ENCODE data around the gene SERPING1. TPM values are rescaled to one million over a fixed set of nuclear protein-coding genes. Genes with fewer than 3 reads are reported as not detected.

The SERPING1 gene
- total RNA-seq, 4 donors from 2014 or later, result 90.0 to 171 (median 106) TPM

DNA sequence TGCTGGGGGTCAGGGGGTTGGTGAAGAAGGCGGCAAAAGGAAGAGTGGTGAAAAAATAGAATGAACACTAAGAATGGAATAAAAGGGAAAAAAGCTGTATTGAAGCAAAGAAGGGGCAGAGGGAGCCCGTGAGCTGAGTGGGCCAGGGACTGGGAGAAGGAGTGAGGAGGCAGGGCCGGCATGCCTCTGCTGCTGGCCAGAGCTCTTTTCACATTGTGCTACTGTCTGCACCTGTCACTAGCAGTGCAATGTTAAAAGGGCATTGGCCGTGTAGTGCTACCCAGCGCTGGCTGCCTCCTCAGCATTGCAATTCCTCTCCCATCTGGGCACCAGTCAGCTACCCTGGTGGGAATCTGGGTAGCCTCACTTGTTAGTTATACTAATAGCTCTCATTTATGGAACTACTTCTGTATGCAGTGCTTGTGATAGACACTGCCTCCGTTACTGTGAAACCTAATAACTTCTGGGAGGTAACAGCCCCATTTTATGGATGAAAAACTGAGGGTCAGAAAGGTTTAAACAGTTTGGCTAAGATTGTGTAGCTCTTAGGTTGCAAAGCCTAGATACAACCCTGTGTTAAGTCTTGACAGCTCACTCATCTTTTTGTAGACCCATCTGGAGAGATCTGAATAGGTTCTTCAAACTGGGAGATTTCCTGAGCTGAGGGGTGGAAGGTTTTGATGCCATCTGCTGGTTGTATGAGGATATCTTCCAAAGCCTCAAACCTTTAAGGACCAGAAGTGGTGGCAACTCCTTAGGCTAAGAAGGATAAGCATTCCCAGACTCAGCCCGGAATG, 43.7 kb downstream of the SERPING1 start:
- no peak overlapping the region for H3K4me3 ChIP-seq
- TF ChIP-seq, protein P1, sequence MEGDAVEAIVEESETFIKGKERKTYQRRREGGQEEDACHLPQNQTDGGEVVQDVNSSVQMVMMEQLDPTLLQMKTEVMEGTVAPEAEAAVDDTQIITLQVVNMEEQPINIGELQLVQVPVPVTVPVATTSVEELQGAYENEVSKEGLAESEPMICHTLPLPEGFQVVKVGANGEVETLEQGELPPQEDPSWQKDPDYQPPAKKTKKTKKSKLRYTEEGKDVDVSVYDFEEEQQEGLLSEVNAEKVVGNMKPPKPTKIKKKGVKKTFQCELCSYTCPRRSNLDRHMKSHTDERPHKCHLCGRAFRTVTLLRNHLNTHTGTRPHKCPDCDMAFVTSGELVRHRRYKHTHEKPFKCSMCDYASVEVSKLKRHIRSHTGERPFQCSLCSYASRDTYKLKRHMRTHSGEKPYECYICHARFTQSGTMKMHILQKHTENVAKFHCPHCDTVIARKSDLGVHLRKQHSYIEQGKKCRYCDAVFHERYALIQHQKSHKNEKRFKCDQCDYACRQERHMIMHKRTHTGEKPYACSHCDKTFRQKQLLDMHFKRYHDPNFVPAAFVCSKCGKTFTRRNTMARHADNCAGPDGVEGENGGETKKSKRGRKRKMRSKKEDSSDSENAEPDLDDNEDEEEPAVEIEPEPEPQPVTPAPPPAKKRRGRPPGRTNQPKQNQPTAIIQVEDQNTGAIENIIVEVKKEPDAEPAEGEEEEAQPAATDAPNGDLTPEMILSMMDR (IDR thresholded peaks at IDR 0.05 in 4 of 5, conservative IDR thresholded peaks at IDR 0.05 in 1 of 5), result peak in 4 of 5 experiments; percentile 27 to 53 (median 38)
- no peak for TF ChIP-seq POLR2A (IDR thresholded peaks at IDR 0.05)
- intact Hi-C loops (cut with DNase I; ENCODE audit: low total_unique reads), result loop anchor here (2.0 to 5.0 kb wide), 2 partner anchors 160 to 294 kb away; no protein-coding TSS in a partner anchor
- in situ Hi-C loops (cut with MboI; ENCODE audit: low sequenced_read_pairs in 4 of 4), result loop anchor here (5.0 to 25.0 kb wide), 6 partner anchors 74 to 304 kb away; partner anchors contain the start of genes UBE2L6 (in 3 of the 4), P2RX3 (in 1 of the 4), RTN4RL2 (in 1 of the 4) and SSRP1 (in 1 of the 4)
- no peaks in the 10 kb centered on the region for H3K9me3 ChIP-seq
- no peak overlapping the region for H3K27ac ChIP-seq
- DNase-seq (peak in 1 of 2 donors; percentile 36), ATAC-seq (peak; percentile 51 to 53)
- peaks cover 12 to 31% of the 10 kb centered on the region in 2 donors for H3K4me1 ChIP-seq
- H3K27me3 ChIP-seq, result peaks cover 21 to 27% (median 26%) of the 10 kb centered on the region in 3 donors
- H3K36me3 ChIP-seq, result no peaks in the 10 kb centered on the region

DNA sequence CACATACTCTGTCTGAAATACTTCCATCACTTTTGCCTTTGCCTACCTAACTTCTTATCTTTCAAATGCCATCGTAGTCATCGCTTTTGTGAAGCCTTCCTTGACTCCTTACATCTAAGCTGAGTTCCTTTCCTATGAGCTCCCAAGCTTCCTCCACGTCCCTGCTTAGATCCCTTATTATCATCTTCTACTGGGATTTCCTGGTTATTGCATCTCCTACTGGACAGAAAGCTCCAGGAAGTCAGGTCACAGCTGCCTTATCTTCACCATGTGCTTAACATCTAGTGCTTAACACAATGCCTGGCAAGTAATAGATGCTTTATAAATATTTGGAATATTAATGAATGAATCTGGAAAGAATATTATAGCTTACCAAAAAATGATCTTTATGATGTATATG, 46.3 kb downstream of the SERPING1 start:
- TF ChIP-seq POLR2A (IDR thresholded peaks at IDR 0.05), result no peak
- TF ChIP-seq, protein P1 (IDR thresholded peaks at IDR 0.05 in 4 of 5, conservative IDR thresholded peaks at IDR 0.05 in 1 of 5), result no peak
- DNase-seq (no peak), ATAC-seq (no peak)
- intact Hi-C loops (cut with DNase I; ENCODE audit: low total_unique reads) (loop anchor here (1.0 to 5.0 kb wide), 3 partner anchors 76 to 297 kb away; no protein-coding TSS in a partner anchor), in situ Hi-C loops (cut with MboI; ENCODE audit: low sequenced_read_pairs in 4 of 4) (loop anchor here (5.0 to 25.0 kb wide), 6 partner anchors 77 to 307 kb away; partner anchors contain the start of genes UBE2L6 (in 3 of the 4), P2RX3 (in 1 of the 4), RTN4RL2 (in 1 of the 4) and SSRP1 (in 1 of the 4))
- Histone ChIP-seq H3K27ac (no peak overlapping the region), H3K36me3 (no peaks in the 10 kb centered on the region), H3K4me3 (no peak overlapping the region), H3K9me3 (no peaks in the 10 kb centered on the region), H3K27me3 (peaks cover 34 to 39% (median 34%) of the 10 kb centered on the region in 3 donors), H3K4me1 (peaks cover 17 to 27% of the 10 kb centered on the region in 2 donors)

DNA sequence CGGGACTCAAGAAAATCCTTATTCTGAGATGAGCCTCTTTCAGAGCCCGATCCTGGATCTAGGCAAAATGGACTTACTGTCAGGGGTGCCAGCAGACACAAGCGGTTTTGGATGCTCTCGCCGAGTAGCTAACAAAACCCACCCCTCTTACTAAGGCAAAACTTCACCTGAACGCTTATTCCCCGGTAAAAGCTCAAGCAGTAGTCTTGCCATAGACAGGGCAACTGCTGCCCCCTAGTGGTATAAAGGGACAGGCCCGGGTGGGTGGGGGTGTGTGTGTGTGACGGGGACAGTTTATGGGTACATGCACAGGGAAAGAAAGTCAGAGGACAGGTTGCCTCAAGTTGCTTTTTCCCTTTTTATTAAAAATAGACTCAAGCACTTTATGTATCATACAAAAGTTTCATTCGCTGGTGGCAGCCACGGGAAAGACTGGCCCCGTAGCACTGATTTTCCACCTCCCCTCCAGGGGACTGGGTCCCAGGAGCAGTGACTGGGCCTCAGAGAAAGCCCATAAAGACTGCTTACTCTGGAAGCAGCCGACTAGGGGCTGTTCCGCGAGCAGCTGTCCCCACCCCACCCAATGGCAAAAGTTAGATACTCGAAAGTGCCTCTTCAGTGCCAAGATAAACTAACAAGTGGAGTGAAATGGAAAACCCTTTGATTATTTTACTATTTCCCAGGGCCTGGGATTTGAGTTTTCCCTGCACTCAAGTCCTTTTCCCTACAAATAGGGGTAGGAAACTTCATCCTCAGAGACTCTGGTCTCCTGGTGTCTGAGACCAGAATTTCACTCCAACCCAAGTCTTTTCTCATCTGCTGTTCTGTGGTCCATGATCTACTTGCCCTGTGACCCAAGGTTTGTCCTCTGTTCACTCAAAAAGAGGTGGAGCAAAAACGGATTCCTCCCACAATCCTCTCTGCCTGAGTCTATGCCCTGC, 47.5 kb downstream of the SERPING1 start:
- H3K36me3 ChIP-seq, result no peaks in the 10 kb centered on the region
- no peak overlapping the region for H3K4me3 ChIP-seq
- in situ Hi-C loops (cut with MboI; ENCODE audit: low sequenced_read_pairs in 4 of 4) (loop anchor here (5.0 to 25.0 kb wide), 6 partner anchors 78 to 308 kb away; partner anchors contain the start of genes UBE2L6 (in 3 of the 4), P2RX3 (in 1 of the 4), RTN4RL2 (in 1 of the 4) and SSRP1 (in 1 of the 4)), intact Hi-C loops (cut with DNase I; ENCODE audit: low total_unique reads) (loop anchor here (1.0 to 5.0 kb wide), 3 partner anchors 77 to 298 kb away; no protein-coding TSS in a partner anchor)
- peak overlapping the region; percentile 29 to 56 (median 44) for H3K27ac ChIP-seq
- ATAC-seq (peak; percentile 69 to 76), DNase-seq (peak; percentile 66 to 73)
- peaks cover 17 to 22% of the 10 kb centered on the region in 2 donors for H3K4me1 ChIP-seq
- H3K9me3 ChIP-seq, result no peaks in the 10 kb centered on the region
- TF ChIP-seq, protein P1 (IDR thresholded peaks at IDR 0.05 in 4 of 5, conservative IDR thresholded peaks at IDR 0.05 in 1 of 5), result peak; percentile 71 to 96 (median 78)
- no peak for TF ChIP-seq POLR2A (IDR thresholded peaks at IDR 0.05)
- peaks cover 39 to 45% (median 43%) of the 10 kb centered on the region in 3 donors for H3K27me3 ChIP-seq

DNA sequence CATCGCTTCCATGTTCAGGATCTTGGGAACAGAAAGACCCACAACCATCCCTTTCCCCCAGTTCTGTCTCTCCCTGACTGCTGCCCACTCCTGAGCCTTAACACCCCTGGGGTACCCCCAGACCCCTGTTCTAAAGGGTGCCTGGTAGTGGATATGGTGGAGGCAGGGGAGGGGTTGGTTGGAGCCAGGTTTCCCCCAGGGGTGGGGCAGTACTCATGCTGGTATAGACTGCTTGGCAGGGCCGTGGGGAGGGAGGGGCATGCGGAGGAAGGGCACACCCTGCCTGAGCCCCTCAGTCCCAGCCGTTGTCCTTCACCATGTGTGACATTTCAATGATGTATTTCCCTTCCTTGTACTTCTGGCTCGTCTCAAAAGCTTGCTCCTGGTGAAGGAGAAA, 48.2 kb downstream of the SERPING1 start:
- DNase-seq (no peak), ATAC-seq (no peak)
- no peak for TF ChIP-seq POLR2A (IDR thresholded peaks at IDR 0.05)
- TF ChIP-seq, protein P1 (IDR thresholded peaks at IDR 0.05 in 4 of 5, conservative IDR thresholded peaks at IDR 0.05 in 1 of 5), result no peak
- Histone ChIP-seq H3K9me3 (no peaks in the 10 kb centered on the region), H3K4me3 (no peak overlapping the region), H3K27me3 (peaks cover 39 to 50% (median 47%) of the 10 kb centered on the region in 3 donors), H3K27ac (peak overlapping the region in 3 of 4 donors; percentile 29 to 56 (median 35)), H3K36me3 (no peaks in the 10 kb centered on the region), H3K4me1 (peaks cover 17 to 23% of the 10 kb centered on the region in 2 donors)
- intact Hi-C loops (cut with DNase I; ENCODE audit: low total_unique reads) (no loop called here), in situ Hi-C loops (cut with MboI; ENCODE audit: low sequenced_read_pairs in 4 of 4) (loop anchor here (10.0 to 25.0 kb wide), 4 partner anchors 183 to 308 kb away; partner anchors contain the start of genes P2RX3 (in 1 of the 4), RTN4RL2 (in 1 of the 4) and SSRP1 (in 1 of the 4))
